HCT116 (cell line): Measurements from ENCODE around the gene ARHGAP35. TPM values are rescaled to one million over a fixed set of nuclear protein-coding genes. Genes with fewer than 3 reads are reported as not detected.

ENCODE experiments used
- ATAC-seq: fragments of 200-7000 bp; cut with Tn5 transposase; 2 replicates; pipeline ENCODE4 v1.9.1; 2020; ENCODE audit warnings: mild to moderate bottlenecking, moderate library complexity
- BruUV-seq: library from RNA; stranded (reverse); fragments of 400-500 nt; replicated peaks from 2 replicates; lab custom pipeline; 2021; lab: Mats Ljungman, UMichigan
- CTCF ChIA-PET: fragments of 300-600 bp; sonication (Branson Sonifier 250); formaldehyde crosslinking; loops from one replicate; lab custom pipeline; 2021; ENCODE audit warnings: antibody characterized with exemption; lab: Charles Lee
- POLR2A ChIA-PET: fragments of 300-600, 350-600 bp; sonication (Branson Sonifier 250); formaldehyde crosslinking; loops from one replicate; lab custom pipeline; 2021; ENCODE audit warnings: antibody characterized with exemption; lab: Charles Lee
- RAD21 ChIA-PET, 2 experiments: fragments of 300-600 bp; sonication (Branson Sonifier 250); formaldehyde crosslinking; loops; one replicate each; lab custom pipeline; 2023; ENCODE audit warnings: low total read pairs in 2 of 2; ENCODE audit not compliant: uncharacterized antibody in 2 of 2, unreplicated experiment in 2 of 2, low non-redundant PET in 1 of 2; lab: Charles Lee
- DNase-seq: peaks from one replicate; pipeline ENCODE4 v3.0.0-alpha.2; 2010; ENCODE audit warnings: low read depth, low spot score
- H2AFZ ChIP-seq: fragments of 200-600 bp; shearing (Covaris generic), sonication (generic); 2 replicates; pipeline ENCODE4 v1.6.1; 2017; ENCODE audit warnings: low read depth, mixed run types, mixed read lengths, antibody characterized with exemption, low read length; ENCODE audit not compliant: poor library complexity, severe bottlenecking
- H3K27ac ChIP-seq: 2 replicates; pipeline ENCODE4 v1.5.1; 2012; ENCODE audit warnings: low read depth, low read length
- H3K27me3 ChIP-seq: fragments of 200-600 bp; sonication (generic); 2 replicates; pipeline ENCODE4 v1.6.1; 2016; ENCODE audit warnings: mixed run types, low read length, mixed read lengths; ENCODE audit not compliant: insufficient read depth
- H3K36me3 ChIP-seq, 2 experiments: fragments of 200-500 bp in 1 of 2; fragments of 200-600 bp in 1 of 2; sonication (Bioruptor generic) in 1 of 2; sonication (generic) in 1 of 2; 2 replicates each; pipeline versions ENCODE4 v1.5.1 to v1.6.1; 2014 to 2016; ENCODE audit warnings: low read length in 2 of 2, inconsistent platforms in 1 of 2, mixed read lengths in 1 of 2, mixed run types in 1 of 2; ENCODE audit not compliant: insufficient read depth in 2 of 2, control insufficient read depth in 1 of 2
- H3K4me1 ChIP-seq, 2 experiments: fragments of 200-600 bp in 1 of 2; sonication (generic) in 1 of 2; 2 replicates each; pipeline versions ENCODE4 v1.5.1 to v1.6.1; 2012 to 2017; ENCODE audit warnings: low read length in 2 of 2, inconsistent platforms in 1 of 2, mild to moderate bottlenecking in 1 of 2, mixed read lengths in 1 of 2, mixed run types in 1 of 2, moderate library complexity in 1 of 2; ENCODE audit not compliant: insufficient read depth in 2 of 2, control insufficient read depth in 1 of 2
- H3K4me2 ChIP-seq: fragments of 200-600 bp; sonication (generic); 2 replicates; pipeline ENCODE4 v1.6.1; 2017; ENCODE audit warnings: mixed run types, low read length, mixed read lengths
- H3K4me3 ChIP-seq, 2 experiments: fragments of 200-600 bp in 1 of 2; sonication (generic) in 1 of 2; replicated peaks in 1 of 2; 2 replicates each; pipeline ENCODE4 v1.5.1; 2011 to 2016; ENCODE audit warnings: low read length in 2 of 2, control low read depth in 1 of 2, low read depth in 1 of 2, mild to moderate bottlenecking in 1 of 2, mixed read lengths in 1 of 2, mixed run types in 1 of 2
- H3K79me2 ChIP-seq: fragments of 200-600 bp; sonication (generic); 2 replicates; pipeline ENCODE4 v1.6.1; 2017; ENCODE audit warnings: mild to moderate bottlenecking, mixed run types, low read length, moderate library complexity, mixed read lengths; ENCODE audit not compliant: insufficient read depth
- H3K9ac ChIP-seq: fragments of 200-600 bp; sonication (generic); 2 replicates; pipeline ENCODE4 v1.6.1; 2016; ENCODE audit warnings: low read length, mixed read lengths
- H3K9me2 ChIP-seq: fragments of 200-600 bp; sonication (generic), shearing (Covaris generic); 2 replicates; pipeline ENCODE4 v1.6.1; 2017; ENCODE audit warnings: mixed run types, mild to moderate bottlenecking, moderate library complexity; ENCODE audit not compliant: insufficient read depth
- H3K9me3 ChIP-seq, 2 experiments: fragments of 200-500 bp in 1 of 2; fragments of 200-600 bp in 1 of 2; sonication (Bioruptor generic) in 1 of 2; sonication (generic) in 1 of 2; 2 replicates each; pipeline ENCODE4 v1.6.1; 2014 to 2017; ENCODE audit warnings: low read length in 2 of 2, mixed read lengths in 2 of 2, inconsistent platforms in 1 of 2, low read depth in 1 of 2, mild to moderate bottlenecking in 1 of 2, mixed run types in 1 of 2, moderate library complexity in 1 of 2; ENCODE audit not compliant: control insufficient read depth in 1 of 2, insufficient read depth in 1 of 2
- H4K20me1 ChIP-seq: fragments of 200-600 bp; sonication (generic), shearing (Covaris generic); 2 replicates; pipeline ENCODE4 v1.6.1; 2017; ENCODE audit warnings: mixed run types, mild to moderate bottlenecking, moderate library complexity; ENCODE audit not compliant: insufficient read depth
- ATF3 ChIP-seq: IDR thresholded peaks from 2 replicates; pipeline ENCODE4 v1.6.1; 2012
- CBX3 ChIP-seq: IDR thresholded peaks from 2 replicates; pipeline ENCODE4 v1.6.1; 2012; ENCODE audit warnings: low read depth
- CEBPB ChIP-seq: IDR thresholded peaks from 2 replicates; pipeline ENCODE4 v1.6.1; 2012; ENCODE audit warnings: low read depth
- EGR1 ChIP-seq: IDR thresholded peaks from 2 replicates; pipeline ENCODE4 v1.6.1; 2012; ENCODE audit warnings: low read depth
- ELF1 ChIP-seq: IDR thresholded peaks from 2 replicates; pipeline ENCODE4 v1.6.1; 2012; ENCODE audit warnings: low read depth, borderline replicate concordance
- EZH2phosphoT487 ChIP-seq: fragments of 200-600 bp; IDR thresholded peaks from 2 replicates; pipeline ENCODE4 v1.6.1; 2018; ENCODE audit warnings: antibody characterized with exemption, borderline replicate concordance
- POLR2A ChIP-seq: IDR thresholded peaks from 2 replicates; pipeline ENCODE4 v1.7.0; 2011; ENCODE audit warnings: borderline replicate concordance; ENCODE audit not compliant: insufficient read depth, insufficient read length; ENCODE audit errors: extremely low read depth
- POLR2AphosphoS5 ChIP-seq: IDR thresholded peaks from 2 replicates; pipeline ENCODE4 v1.6.1; 2011; ENCODE audit warnings: mild to moderate bottlenecking, low read depth, low read length, moderate library complexity
- SIN3A ChIP-seq: IDR thresholded peaks from 2 replicates; pipeline ENCODE4 v1.6.1; 2012; ENCODE audit warnings: low read depth
- SP1 ChIP-seq: IDR thresholded peaks from 2 replicates; pipeline ENCODE4 v1.6.1; 2012; ENCODE audit warnings: low read depth
- SRF ChIP-seq: IDR thresholded peaks from 2 replicates; pipeline ENCODE4 v1.6.1; 2012; ENCODE audit warnings: low read depth
- YY1 ChIP-seq: IDR thresholded peaks from 2 replicates; pipeline ENCODE4 v1.6.1; 2011; ENCODE audit warnings: low read length, low read depth, moderate library complexity, mild to moderate bottlenecking; ENCODE audit not compliant: insufficient replicate concordance; ENCODE audit errors: extremely low read depth
- ZFX ChIP-seq: fragments of 450-650 bp; IDR thresholded peaks from 2 replicates; pipeline ENCODE4 v1.6.1; 2017
- intact Hi-C: fragments of 100-400 bp; cut with micrococcal nuclease; formaldehyde crosslinking; loops from 2 replicates; pipeline ENCODE4 v1.10.0; 2022
- total RNA-seq: library from RNA; stranded (reverse); gene quantifications from one replicate; pipeline ENCODE4 v1.2.1, GENCODE V29; 2021; ENCODE audit not compliant: unreplicated experiment
- TF ChIP-seq, protein P1 (sequence below): IDR thresholded peaks from 2 replicates; pipeline ENCODE4 v1.6.1; 2012
- TF ChIP-seq, protein P2 (sequence below): IDR thresholded peaks from 2 replicates; pipeline ENCODE4 v1.6.1; 2012; ENCODE audit warnings: low read depth

The ARHGAP35 gene
- total RNA-seq, 1 experiment from 2014 or later = 47.6 TPM

GRCh38 chr19:46841458-46842083 lies 19.2 kb upstream of the ARHGAP35 start:
- intact Hi-C loops = loop anchor here (5.0 kb wide), 1 partner anchor 151 kb away; no protein-coding TSS in a partner anchor
- Histone ChIP-seq H3K9me3 (no peaks in the 10 kb centered on the region), H4K20me1 (no peaks in the 10 kb centered on the region), H3K4me2 (peak overlapping the region; percentile 1; the same call in 1 of the 2 replicates), H3K36me3 (peaks cover 34 to 36% of the 10 kb centered on the region in 2 experiments), H3K9ac (no peak overlapping the region), H3K4me1 (peaks cover 16 to 27% of the 10 kb centered on the region in 2 experiments), H2AFZ (no peak overlapping the region), H3K27ac (peak overlapping the region; percentile 31; the same call in 1 of the 2 replicates), H3K79me2 (peaks cover 45% of the 10 kb centered on the region), H3K9me2 (no peaks in the 10 kb centered on the region), H3K27me3 (no peaks in the 10 kb centered on the region), H3K4me3 (no peak overlapping the region)
- POLR2A ChIA-PET = interaction anchor here (1.3 to 2.2 kb wide), 4 partner anchors 57 to 272 kb away, joined by 3 to 7 read pairs (median 4); partner anchors contain the start of gene ZC3H4
- CTCF ChIA-PET = interaction anchor here (0.9 to 2.6 kb wide), 9 partner anchors 8 to 104 kb away, joined by 3 to 27 read pairs (median 6); partner anchors contain the start of genes AP2S1 and SLC1A5
- ATAC-seq = peak; percentile 78
- no peak for DNase-seq
- no peak for TF ChIP-seq ZFX
- no peak for TF ChIP-seq SP1
- no peak for TF ChIP-seq SIN3A
- no peak for TF ChIP-seq CEBPB
- no peak for TF ChIP-seq EZH2phosphoT487
- TF ChIP-seq, protein P1, sequence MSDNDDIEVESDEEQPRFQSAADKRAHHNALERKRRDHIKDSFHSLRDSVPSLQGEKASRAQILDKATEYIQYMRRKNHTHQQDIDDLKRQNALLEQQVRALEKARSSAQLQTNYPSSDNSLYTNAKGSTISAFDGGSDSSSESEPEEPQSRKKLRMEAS = peak; percentile 26; the same call in 1 of the 2 replicates
- RAD21 ChIA-PET = no interaction called here
- BruUV-seq = no TSS peak

DNA sequence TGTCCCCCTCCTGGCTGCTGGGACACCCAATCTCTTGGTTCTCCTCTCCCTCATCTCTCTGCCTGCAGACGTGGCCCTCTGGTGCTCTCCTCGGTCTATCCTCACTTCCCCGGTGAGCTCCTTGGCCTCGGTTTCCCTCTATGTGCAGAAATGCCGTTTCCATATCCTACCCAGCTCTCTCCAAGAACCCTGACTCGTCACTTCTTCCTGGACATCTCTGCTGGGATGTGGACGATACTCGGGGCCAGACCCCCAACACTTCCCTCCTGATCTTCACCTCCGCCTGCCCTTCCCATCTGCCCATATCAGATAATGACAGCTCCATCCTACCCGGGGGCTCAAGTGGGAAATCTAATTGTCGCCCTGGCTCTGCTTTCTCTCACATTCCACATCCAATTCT lies 18.0 kb upstream of the ARHGAP35 start:
- H3K36me3 ChIP-seq = peaks cover 35 to 43% of the 10 kb centered on the region in 2 experiments
- no peak overlapping the region for H2AFZ ChIP-seq
- no peaks in the 10 kb centered on the region for H3K9me2 ChIP-seq
- no peak overlapping the region for H3K4me3 ChIP-seq
- ATAC-seq (no peak), DNase-seq (no peak)
- intact Hi-C loops = loop anchor here (5.0 kb wide), 1 partner anchor 150 kb away; no protein-coding TSS in a partner anchor
- ChIA-PET RAD21 (no interaction called here), CTCF (interaction anchor here (1.6 kb wide), 1 partner anchor 89 kb away, joined by 3 read pairs; no protein-coding TSS in a partner anchor), POLR2A (no interaction called here)
- H3K27me3 ChIP-seq = no peaks in the 10 kb centered on the region
- peaks cover 57% of the 10 kb centered on the region for H3K79me2 ChIP-seq
- no peak for TF ChIP-seq POLR2A
- no peak for TF ChIP-seq EZH2phosphoT487
- TF ChIP-seq CEBPB = no peak
- TF ChIP-seq EGR1 = no peak
- no peak for TF ChIP-seq SIN3A
- TF ChIP-seq YY1 = no peak
- TF ChIP-seq, protein P1 = no peak
- no peak for TF ChIP-seq POLR2AphosphoS5
- TF ChIP-seq, protein P2, sequence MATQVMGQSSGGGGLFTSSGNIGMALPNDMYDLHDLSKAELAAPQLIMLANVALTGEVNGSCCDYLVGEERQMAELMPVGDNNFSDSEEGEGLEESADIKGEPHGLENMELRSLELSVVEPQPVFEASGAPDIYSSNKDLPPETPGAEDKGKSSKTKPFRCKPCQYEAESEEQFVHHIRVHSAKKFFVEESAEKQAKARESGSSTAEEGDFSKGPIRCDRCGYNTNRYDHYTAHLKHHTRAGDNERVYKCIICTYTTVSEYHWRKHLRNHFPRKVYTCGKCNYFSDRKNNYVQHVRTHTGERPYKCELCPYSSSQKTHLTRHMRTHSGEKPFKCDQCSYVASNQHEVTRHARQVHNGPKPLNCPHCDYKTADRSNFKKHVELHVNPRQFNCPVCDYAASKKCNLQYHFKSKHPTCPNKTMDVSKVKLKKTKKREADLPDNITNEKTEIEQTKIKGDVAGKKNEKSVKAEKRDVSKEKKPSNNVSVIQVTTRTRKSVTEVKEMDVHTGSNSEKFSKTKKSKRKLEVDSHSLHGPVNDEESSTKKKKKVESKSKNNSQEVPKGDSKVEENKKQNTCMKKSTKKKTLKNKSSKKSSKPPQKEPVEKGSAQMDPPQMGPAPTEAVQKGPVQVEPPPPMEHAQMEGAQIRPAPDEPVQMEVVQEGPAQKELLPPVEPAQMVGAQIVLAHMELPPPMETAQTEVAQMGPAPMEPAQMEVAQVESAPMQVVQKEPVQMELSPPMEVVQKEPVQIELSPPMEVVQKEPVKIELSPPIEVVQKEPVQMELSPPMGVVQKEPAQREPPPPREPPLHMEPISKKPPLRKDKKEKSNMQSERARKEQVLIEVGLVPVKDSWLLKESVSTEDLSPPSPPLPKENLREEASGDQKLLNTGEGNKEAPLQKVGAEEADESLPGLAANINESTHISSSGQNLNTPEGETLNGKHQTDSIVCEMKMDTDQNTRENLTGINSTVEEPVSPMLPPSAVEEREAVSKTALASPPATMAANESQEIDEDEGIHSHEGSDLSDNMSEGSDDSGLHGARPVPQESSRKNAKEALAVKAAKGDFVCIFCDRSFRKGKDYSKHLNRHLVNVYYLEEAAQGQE = no peak
- TF ChIP-seq SRF = no peak
- no peak for TF ChIP-seq CBX3
- no peak for TF ChIP-seq ELF1
- no peak for TF ChIP-seq ATF3
- H3K27ac ChIP-seq = peak overlapping the region; percentile 31; the same call in 1 of the 2 replicates
- BruUV-seq = no TSS peak
- H3K9me3 ChIP-seq = no peaks in the 10 kb centered on the region
- peaks cover 16 to 27% of the 10 kb centered on the region in 2 experiments for H3K4me1 ChIP-seq
- H3K4me2 ChIP-seq = no peak overlapping the region
- H4K20me1 ChIP-seq = no peaks in the 10 kb centered on the region
- H3K9ac ChIP-seq = no peak overlapping the region
